Caco-2 (cell line): ENCODE data around the gene MGAT3. TPM values are rescaled to one million over a fixed set of nuclear protein-coding genes. Genes with fewer than 3 reads are reported as not detected.

Experiments
- BruUV-seq: library from RNA; stranded (reverse); fragments of 400-500 nt; replicated peaks from 2 replicates; lab custom pipeline; 2021; lab: Mats Ljungman, UMichigan
- CTCF ChIA-PET: fragments of 300-600 bp; sonication (Branson Sonifier 250); formaldehyde crosslinking; loops from one replicate; lab custom pipeline; 2022; ENCODE audit warnings: antibody characterized with exemption; lab: Charles Lee
- POLR2A ChIA-PET: fragments of 300-600 bp; sonication (Branson Sonifier 250); formaldehyde crosslinking; loops from one replicate; lab custom pipeline; 2022; ENCODE audit warnings: antibody characterized with exemption; lab: Charles Lee
- DNase-seq, 2 experiments: peaks; one replicate each; pipeline versions ENCODE4 v3.0.0 to v3.0.0-alpha.2; 2020 to 2022
- H3K27me3 ChIP-seq: replicated peaks from 2 replicates; pipeline ENCODE4 v1.6.0; 2011; ENCODE audit warnings: low read length; ENCODE audit not compliant: control insufficient read depth, insufficient read depth
- H3K36me3 ChIP-seq: 2 replicates; pipeline ENCODE4 v1.5.1; 2011; ENCODE audit warnings: low read length; ENCODE audit not compliant: control insufficient read depth, insufficient read depth
- H3K4me1 ChIP-seq: fragments of 250-450 bp; sonication (Bioruptor Pico); 2 replicates; pipeline ENCODE4 v1.5.1; 2020; ENCODE audit warnings: mild to moderate bottlenecking
- H3K4me3 ChIP-seq: 2 replicates; pipeline ENCODE4 v1.5.1; 2011; ENCODE audit warnings: low read depth, mild to moderate bottlenecking, control low read depth, low read length
- H3K9me3 ChIP-seq: fragments of 250-450 bp; sonication (Bioruptor Pico); 2 replicates; pipeline ENCODE4 v1.5.1; 2020; ENCODE audit warnings: mild to moderate bottlenecking, moderate library complexity
- H3K27ac Mint-ChIP-seq: one replicate; pipeline ENCODE4 v1.8.0; 2022; ENCODE audit warnings: mixed read lengths; ENCODE audit not compliant: unreplicated experiment
- H3K27me3 Mint-ChIP-seq: one replicate; pipeline ENCODE4 v1.8.0; 2022; ENCODE audit warnings: mixed read lengths; ENCODE audit not compliant: insufficient read depth, unreplicated experiment
- H3K36me3 Mint-ChIP-seq: one replicate; pipeline ENCODE4 v1.8.0; 2022; ENCODE audit warnings: mild to moderate bottlenecking, mixed read lengths; ENCODE audit not compliant: insufficient read depth, unreplicated experiment
- H3K4me1 Mint-ChIP-seq: one replicate; pipeline ENCODE4 v1.8.0; 2022; ENCODE audit warnings: low read depth, mixed read lengths; ENCODE audit not compliant: unreplicated experiment
- H3K4me3 Mint-ChIP-seq: one replicate; pipeline ENCODE4 v1.8.0; 2022; ENCODE audit warnings: mild to moderate bottlenecking, moderate library complexity, mixed read lengths; ENCODE audit not compliant: unreplicated experiment
- H3K9me3 Mint-ChIP-seq: one replicate; pipeline ENCODE4 v1.8.0; 2022; ENCODE audit warnings: mixed read lengths; ENCODE audit not compliant: unreplicated experiment
- intact Hi-C: fragments of 100-400 bp; cut with micrococcal nuclease; formaldehyde crosslinking; loops from one replicate; pipeline ENCODE4 v1.10.0; 2022; ENCODE audit not compliant: unreplicated experiment
- total RNA-seq: library from RNA; stranded (reverse); gene quantifications from 2 replicates; pipeline ENCODE4 v1.2.3, GENCODE V29; 2022
- TF ChIP-seq, protein P1 (sequence below), 2 experiments: fragments of 200-600 bp in 1 of 2; IDR thresholded peaks; 1 replicate in 1 of 2; 2 replicates in 1 of 2; pipeline versions ENCODE4 v1.5.1 to v1.8.0; 2011 to 2022; ENCODE audit warnings: antibody characterized with exemption in 1 of 2, control low read depth in 1 of 2, inconsistent platforms in 1 of 2, low read depth in 1 of 2, low read length in 1 of 2, mild to moderate bottlenecking in 1 of 2, moderate library complexity in 1 of 2; ENCODE audit not compliant: insufficient read depth in 1 of 2, severe bottlenecking in 1 of 2, unreplicated experiment in 1 of 2

Gene MGAT3
- total RNA-seq, 1 experiment from 2014 or later = 16.6 TPM

DNA sequence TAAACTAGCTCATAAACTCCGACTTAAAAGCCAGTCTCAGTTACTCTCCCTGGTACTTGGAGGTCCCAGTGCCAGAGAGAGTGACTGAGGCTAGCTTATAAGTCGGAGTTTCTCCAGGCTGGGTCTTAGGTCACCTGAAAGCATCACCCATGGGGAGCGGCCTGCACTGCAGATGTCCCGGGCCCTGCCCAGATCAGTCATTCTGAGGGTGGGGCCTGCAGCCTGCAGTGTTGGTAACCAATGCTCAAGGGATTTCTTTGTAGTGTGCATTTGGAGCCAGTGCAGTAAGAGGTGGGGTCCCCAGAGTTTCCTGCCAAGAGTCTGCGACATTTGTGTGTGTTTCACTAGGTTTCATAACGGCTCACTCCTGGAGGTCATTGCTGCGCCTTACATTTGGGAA, 42.4 kb upstream of the MGAT3 start:
- Histone ChIP-seq H3K27me3 (no peaks in the 10 kb centered on the region), H3K4me3 (no peak overlapping the region), H3K36me3 (peaks cover 1% of the 10 kb centered on the region; the same call in 1 of the 2 replicates), H3K9me3 (no peaks in the 10 kb centered on the region), H3K4me1 (no peaks in the 10 kb centered on the region)
- no peaks in the 10 kb centered on the region for H3K9me3 Mint-ChIP-seq
- no peaks in the 10 kb centered on the region for H3K27me3 Mint-ChIP-seq
- BruUV-seq = no TSS peak
- no peak overlapping the region for H3K4me3 Mint-ChIP-seq
- H3K36me3 Mint-ChIP-seq = peaks cover 4% of the 10 kb centered on the region
- no peaks in the 10 kb centered on the region for H3K4me1 Mint-ChIP-seq
- TF ChIP-seq, protein P1, sequence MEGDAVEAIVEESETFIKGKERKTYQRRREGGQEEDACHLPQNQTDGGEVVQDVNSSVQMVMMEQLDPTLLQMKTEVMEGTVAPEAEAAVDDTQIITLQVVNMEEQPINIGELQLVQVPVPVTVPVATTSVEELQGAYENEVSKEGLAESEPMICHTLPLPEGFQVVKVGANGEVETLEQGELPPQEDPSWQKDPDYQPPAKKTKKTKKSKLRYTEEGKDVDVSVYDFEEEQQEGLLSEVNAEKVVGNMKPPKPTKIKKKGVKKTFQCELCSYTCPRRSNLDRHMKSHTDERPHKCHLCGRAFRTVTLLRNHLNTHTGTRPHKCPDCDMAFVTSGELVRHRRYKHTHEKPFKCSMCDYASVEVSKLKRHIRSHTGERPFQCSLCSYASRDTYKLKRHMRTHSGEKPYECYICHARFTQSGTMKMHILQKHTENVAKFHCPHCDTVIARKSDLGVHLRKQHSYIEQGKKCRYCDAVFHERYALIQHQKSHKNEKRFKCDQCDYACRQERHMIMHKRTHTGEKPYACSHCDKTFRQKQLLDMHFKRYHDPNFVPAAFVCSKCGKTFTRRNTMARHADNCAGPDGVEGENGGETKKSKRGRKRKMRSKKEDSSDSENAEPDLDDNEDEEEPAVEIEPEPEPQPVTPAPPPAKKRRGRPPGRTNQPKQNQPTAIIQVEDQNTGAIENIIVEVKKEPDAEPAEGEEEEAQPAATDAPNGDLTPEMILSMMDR (IDR thresholded peaks at IDR 0.05; ENCODE audit: insufficient read depth in 1 of 2, low read depth in 1 of 2, low read length in 1 of 2, severe bottlenecking in 1 of 2, unreplicated experiment in 1 of 2) = no peak
- ChIA-PET CTCF (interaction anchor here (1.3 kb wide), 1 partner anchor 15 kb away, joined by 4 read pairs; the partner anchor contains the start of gene TAB1), POLR2A (no interaction called here)
- DNase-seq = no peak
- intact Hi-C loops = no loop called here
- H3K27ac Mint-ChIP-seq = no peak overlapping the region

DNA sequence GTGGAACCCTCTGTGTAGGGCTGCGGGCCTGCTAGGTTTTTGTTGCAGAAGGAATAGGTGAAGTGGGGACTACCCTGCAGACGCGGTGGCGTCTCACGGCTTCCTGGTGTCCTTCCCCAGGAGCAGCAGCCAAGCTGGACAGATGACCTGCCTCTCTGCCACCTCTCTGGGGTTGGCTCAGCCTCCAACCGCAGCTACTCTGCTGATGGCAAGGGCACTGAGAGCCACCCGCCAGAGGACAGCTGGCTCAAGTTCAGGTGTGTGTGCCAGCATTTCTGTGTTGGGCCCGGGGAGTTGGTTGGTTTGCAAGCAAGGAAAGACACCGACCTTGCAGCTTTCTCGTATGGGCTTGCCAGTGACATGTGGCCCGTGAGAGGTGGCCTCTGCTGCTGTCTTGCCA, 41.9 kb upstream of the MGAT3 start:
- Histone ChIP-seq H3K36me3 (peaks cover 1% of the 10 kb centered on the region; the same call in 1 of the 2 replicates), H3K27me3 (no peaks in the 10 kb centered on the region), H3K9me3 (no peaks in the 10 kb centered on the region), H3K4me1 (no peaks in the 10 kb centered on the region), H3K4me3 (no peak overlapping the region)
- ChIA-PET CTCF (interaction anchor here (1.3 kb wide), 1 partner anchor 15 kb away, joined by 4 read pairs; the partner anchor contains the start of gene TAB1), POLR2A (no interaction called here)
- no peak for DNase-seq
- TF ChIP-seq, protein P1 (IDR thresholded peaks at IDR 0.05; ENCODE audit: insufficient read depth in 1 of 2, low read depth in 1 of 2, low read length in 1 of 2, severe bottlenecking in 1 of 2, unreplicated experiment in 1 of 2) = no peak
- intact Hi-C loops = no loop called here
- Mint-ChIP-seq H3K4me3 (no peak overlapping the region), H3K36me3 (no peaks in the 10 kb centered on the region), H3K27ac (no peak overlapping the region), H3K27me3 (no peaks in the 10 kb centered on the region), H3K9me3 (no peaks in the 10 kb centered on the region), H3K4me1 (no peaks in the 10 kb centered on the region)
- BruUV-seq = no TSS peak

DNA sequence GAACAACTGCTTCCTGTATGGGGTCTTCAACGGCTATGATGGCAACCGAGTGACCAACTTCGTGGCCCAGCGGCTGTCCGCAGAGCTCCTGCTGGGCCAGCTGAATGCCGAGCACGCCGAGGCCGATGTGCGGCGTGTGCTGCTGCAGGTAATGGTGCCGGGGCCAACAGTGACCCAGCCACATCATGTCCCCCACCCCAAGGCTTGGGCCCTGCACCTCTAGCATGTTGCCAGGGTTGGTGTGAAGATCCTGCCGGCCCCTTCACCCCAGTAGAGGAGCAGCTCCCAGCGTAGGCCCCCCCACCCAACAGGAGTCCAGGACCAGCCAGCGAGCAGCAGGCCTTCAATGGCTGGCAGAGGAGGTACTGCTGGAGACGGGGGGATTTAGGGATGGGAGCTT, 41.3 kb upstream of the MGAT3 start:
- no peaks in the 10 kb centered on the region for H3K36me3 Mint-ChIP-seq
- no peak overlapping the region for H3K4me3 Mint-ChIP-seq
- H3K9me3 ChIP-seq = no peaks in the 10 kb centered on the region
- H3K27me3 Mint-ChIP-seq = no peaks in the 10 kb centered on the region
- H3K27me3 ChIP-seq = no peaks in the 10 kb centered on the region
- BruUV-seq = no TSS peak
- H3K9me3 Mint-ChIP-seq = no peaks in the 10 kb centered on the region
- H3K4me1 Mint-ChIP-seq = no peaks in the 10 kb centered on the region
- ChIA-PET CTCF (interaction anchor here (1.3 kb wide), 1 partner anchor 16 kb away, joined by 4 read pairs; the partner anchor contains the start of gene TAB1), POLR2A (interaction anchor here (0.6 kb wide), 1 partner anchor 1359 kb away, joined by 4 read pairs; no protein-coding TSS in a partner anchor)
- no peak overlapping the region for H3K27ac Mint-ChIP-seq
- H3K4me3 ChIP-seq = no peak overlapping the region
- no peak for DNase-seq
- H3K4me1 ChIP-seq = no peaks in the 10 kb centered on the region
- TF ChIP-seq, protein P1 (IDR thresholded peaks at IDR 0.05; ENCODE audit: insufficient read depth in 1 of 2, low read depth in 1 of 2, low read length in 1 of 2, severe bottlenecking in 1 of 2, unreplicated experiment in 1 of 2) = no peak
- intact Hi-C loops = no loop called here
- peaks cover 1% of the 10 kb centered on the region; the same call in 1 of the 2 replicates for H3K36me3 ChIP-seq
